ENCODE measurements around the gene TMX2.
"Not testable (repeated sequence)": the region's sequence is repeated elsewhere in the genome, so short reads cannot be mapped to it uniquely, and the experiment has no call there.

The TMX2 gene

DNA sequence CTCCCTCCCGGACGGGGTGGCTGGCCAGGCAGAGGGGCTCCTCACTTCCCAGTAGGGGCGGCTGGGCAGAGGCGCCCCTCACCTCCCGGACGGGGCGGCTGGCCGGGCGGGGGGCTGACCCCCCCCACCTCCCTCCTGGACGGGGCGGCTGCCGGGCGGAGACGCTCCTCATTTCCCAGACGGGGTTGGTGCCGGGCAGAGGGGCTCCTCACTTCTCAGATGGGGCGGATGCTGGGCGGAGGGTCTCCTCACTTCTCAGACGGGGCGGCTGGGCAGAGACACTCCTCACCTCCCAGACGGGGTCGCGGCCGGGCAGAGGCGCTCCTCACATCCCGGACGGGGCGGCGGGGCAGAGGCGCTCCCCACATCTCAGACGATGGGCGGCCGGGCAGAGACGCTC, 4.3 kb downstream of the TMX2 start:
- DNase-seq = not testable (repeated sequence)

DNA sequence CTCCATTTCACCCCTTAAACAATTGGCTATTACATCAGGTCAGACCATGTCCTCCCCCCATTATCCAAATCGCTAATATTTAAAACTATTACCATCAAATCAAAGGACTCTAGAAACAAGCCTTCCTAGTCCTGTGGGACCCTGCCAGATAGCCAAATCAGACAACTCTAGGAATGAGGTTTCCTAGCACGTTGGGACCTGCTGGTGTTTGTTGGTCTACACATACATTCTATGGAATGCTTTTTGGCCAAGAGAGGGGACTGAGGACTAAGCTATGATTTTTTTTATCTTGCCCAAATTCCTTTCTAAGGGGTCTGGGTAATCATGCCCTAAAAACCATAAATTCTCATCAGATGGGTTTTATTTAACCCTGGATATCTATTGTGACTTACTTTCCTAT, 14.8 kb downstream of the TMX2 start:
- no peak for DNase-seq

DNA sequence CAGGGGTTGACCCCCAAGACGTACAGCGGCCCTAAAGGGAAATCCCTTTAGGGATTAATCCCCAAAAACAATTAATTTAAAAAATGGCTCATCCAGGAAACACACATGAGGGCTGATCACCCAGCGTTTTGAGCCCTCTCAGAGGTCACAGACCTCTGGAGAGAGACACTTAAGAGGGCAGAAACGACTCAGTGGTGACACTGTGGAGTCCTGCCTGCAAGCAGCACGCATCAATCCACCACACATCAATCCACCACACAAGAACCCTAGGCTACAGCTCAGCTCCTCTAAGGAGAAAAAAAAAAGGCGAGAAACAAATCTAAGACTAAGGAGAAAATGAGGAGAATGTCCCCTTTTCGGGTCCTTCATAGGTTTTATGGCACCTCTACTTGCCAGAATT, 16.4 kb downstream of the TMX2 start:
- no peak for DNase-seq

DNA sequence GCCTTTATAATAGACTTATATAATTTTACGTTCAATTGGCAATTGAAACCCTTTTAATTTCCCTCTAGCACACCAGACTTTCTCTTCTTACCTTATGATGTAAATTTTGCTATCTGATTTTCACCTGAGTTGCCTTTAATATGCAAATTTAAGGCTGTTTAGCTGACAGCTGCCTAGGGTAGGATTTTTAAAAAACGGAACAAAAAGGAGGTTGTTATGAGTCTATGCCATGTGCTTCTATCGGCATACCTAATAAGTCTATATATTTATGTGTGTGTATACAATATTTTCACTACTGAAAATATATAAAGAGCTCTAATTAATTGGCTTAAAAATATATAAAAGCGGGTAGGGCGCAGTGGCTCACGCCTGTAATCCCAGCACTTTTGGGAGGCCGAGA, 17.1 kb downstream of the TMX2 start:
- DNase-seq = no peak

DNA sequence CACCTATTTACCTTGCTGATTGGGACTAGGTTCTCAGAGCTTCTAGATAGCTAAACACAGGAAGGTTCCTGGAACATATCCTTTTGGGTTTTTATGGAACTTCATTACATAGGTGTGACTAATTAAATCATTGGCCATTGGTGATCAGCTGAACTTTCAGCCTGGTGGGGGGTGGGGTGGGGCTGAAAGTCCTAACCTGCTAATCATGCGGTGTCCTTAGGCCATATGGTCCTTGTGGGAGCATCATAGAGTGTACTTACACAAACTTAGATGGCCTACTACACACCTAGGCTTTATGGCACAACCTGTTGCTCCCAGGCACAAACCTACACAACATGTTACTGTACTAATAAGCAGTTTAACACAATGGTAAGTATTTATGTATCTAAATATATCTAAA, 20.3 kb downstream of the TMX2 start:
- no peak for DNase-seq

DNA sequence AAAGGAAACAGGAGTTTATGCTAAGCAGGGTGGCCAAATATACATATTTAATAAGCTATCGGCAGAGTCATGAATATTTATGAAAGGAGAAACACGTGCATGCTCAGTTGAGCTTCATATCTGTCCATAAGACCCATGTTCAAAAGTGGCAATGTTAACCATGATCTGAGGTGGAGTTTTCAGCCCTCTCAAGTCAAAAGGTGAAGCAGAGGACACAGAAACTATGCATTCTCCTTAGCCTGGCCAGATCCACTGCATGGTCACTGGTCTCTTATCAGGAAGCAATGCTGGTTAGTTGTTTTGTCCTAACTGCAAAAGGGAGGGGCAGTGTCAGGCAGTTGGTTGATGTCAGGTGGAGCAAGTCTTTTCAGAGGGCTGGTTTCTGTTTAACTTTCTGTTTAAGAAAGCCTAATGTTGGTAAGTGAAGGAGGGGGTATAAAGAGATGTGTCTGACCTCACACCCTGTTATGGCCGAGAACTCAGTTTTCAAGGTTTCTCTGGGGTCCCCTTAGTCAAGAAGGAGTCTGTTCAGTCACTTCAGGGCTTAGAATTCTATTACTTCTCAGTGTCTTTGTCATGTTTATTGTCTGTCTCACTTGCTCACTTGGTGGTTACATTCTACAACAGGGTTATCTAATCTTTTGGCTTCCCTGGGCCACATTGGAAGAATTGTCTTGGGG, 23.4 kb downstream of the TMX2 start:
- DNase-seq = no peak

DNA sequence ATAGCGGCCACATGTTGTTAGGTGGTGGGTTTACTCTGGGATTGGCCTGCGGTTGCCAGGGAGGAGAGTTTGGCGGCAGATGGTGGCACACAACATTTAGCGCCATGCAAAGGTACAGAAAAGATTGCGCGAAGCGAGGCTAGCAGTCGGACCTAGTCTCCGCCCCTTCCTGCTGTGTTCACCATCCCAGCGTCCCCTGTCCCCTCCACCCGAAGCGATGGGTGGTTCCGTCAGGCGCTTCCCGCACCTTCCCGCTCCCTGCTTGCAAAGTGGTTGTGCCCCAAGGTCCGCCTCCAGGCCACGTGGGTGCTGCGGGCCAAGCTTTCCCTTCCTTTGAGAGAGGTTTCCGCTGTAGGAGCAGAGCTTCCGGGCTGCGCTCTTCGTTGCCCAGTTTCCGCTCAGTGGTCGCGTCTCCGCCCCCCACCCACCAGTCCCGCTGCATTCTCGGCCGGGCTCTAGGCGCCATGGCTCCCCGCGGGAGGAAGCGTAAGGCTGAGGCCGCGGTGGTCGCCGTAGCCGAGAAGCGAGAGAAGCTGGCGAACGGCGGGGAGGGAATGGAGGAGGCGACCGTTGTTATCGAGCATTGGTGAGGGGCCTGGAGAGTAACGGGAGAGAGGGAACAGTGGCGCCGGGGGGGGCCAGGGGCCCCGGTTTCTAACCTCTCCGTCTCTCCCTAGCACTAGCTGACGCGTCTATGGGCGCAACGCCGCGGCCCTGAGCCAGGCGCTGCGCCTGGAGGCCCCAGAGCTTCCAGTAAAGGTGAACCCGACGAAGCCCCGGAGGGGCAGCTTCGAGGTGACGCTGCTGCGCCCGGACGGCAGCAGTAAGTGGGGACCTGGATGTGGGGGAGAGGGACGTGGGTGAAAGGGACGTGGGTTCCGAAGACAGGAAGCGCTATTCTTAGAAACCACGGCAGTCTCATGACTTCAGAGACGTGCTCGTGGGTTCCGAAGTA, 29.0 kb downstream of the TMX2 start, which contains the start of gene SELENOH:
SELENOH (plus strand) TSS at position 360 of the 955 bp plus-strand sequence; CDS start at position 465, 105 bp downstream.
- DNase-seq = peak; percentile 98

DNA sequence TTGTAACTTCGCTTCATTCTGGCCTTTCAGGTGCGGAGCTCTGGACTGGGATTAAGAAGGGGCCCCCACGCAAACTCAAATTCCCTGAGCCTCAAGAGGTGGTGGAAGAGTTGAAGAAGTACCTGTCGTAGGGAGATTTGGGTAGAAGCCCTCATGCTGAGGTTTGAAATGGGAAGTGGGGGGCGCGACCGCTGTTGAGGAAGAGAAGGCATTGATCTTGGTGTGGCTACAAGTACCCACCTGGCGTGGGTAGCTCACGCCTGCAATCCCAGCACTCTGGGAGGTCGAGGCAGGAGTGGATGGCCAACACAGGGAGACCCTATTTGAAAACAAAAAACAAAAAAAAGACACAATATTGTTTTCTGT, 29.7 kb downstream of the TMX2 start:
- no peak for DNase-seq

DNA sequence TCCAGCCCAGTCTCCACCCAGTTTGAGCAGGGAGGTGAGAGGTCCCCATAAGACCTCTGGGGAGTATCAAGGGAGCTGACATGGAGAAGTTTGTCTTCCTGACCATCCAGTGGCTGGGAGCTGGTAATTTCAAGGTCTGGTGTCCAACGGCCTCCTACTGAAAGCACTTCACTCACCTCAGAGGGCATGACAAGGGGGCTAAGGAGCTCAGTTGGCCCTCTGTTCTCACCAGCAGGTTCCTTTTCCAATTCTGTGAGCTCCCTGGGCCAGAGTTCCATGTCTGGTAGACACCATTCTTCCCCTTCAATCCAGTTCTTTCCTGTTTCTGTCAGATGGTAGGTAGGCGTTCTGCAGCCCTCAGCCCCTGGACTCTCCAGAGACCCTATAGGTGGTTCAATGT, 32.0 kb downstream of the TMX2 start:
- no peak for DNase-seq

DNA sequence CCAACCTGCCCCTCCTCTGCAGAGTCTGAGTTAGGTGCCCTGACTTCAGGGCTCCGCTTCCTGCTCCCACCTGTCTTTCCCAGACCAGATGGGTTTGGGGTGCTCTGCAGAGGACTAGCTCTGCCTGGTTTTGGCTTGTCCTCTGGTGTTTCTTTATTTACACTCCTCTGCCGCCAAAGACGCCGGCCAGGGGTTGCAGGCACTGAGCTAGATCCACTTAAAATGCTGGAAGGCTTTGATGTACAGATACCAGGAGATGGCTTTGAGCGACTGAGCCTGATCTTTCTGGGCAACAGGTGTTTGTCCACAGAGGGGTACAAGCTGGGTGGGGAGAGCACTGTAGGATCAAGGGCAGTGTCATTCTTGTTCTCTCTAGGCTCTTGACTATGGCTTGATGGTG, 32.8 kb downstream of the TMX2 start:
- no peak for DNase-seq

DNA sequence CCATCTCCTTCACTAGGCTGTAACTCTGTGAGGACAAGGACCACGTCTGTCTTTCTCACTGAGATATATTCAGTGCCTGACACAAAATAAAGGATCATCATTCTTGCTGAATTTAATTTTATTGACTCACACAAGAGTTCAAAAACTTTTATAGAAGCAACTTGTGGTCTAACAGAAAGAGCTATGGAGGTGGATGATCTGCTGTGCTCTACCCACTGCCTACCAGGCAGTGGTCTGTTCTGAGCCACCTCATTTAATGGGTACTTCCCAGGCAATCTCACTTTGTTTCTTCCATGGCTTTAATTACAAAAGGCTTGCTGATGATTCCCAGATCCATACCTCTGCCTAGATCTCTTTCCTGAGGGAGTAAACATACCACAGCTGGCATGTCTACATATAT, 34.5 kb downstream of the TMX2 start:
- DNase-seq = no peak

DNA sequence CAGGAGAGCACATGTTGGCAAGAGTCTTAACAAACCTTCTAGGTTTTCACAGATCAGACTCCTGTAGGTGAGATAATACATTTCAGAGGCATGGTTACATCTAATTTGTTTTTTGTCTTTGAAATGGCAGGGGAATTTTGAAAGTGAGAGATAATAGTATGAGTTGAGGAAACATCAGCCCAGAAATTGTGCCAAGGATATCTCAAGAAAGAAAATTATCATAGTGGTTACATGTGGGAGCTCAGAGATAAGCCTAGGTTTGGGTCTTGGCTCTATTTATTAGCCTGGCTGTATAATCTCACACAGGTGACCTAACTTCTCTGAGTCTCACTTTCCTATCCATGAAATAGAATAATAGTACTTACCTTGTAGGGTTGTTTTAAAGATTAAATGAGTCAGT, 38.8 kb downstream of the TMX2 start:
- DNase-seq = no peak

DNA sequence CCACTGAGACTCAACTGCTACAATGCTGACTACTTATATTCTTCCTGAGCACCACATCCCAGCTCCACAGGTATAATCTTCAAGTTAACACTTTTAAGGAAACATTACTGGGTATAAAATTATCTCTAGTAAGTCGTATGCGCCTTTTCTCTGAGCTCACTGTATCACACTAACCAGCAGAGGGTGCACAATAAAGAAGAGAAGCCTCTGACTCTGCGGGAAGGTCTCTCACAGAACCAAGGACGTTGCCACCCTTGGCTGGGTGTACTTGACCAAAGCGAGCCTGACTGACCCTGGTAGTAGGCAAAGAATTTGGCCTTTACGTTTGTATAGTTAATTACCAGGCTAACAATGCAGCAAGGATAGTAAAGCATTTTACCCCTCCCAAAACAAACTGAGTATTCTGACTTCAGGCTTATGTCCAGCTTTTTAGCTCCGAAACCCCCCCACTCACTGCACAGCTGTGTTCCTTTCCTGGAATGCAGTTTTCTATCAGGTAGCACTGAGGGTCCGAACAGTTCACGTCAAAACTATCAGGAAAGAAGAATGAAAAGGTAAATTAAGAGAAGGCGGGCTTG, 39.4 kb downstream of the TMX2 start, which contains the start of gene BTBD18:
BTBD18 (minus strand) TSS at position 144 of the 578 bp plus-strand sequence. CDS start 631 bp downstream, outside the sequence.
- peak; percentile 22 for DNase-seq

DNA sequence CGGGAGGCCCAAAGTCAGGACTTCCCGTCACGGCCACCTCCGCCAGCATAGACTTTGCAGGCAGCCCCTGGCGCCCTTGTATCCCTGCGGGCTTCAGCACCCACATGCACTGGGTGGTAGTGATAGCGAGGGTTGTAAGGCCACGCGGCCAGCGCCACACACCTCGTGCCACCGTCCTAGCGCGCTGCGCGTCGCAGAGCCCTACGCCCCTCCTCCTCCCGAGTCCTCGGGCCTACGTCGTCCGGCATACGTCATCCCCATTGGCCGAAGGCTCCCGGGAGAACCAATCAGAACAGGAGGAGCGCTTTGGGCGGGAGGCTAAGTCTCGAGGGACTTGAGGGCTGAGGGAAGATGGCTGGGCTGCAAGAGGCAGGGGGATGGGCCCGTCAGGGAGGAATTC, 40.6 kb downstream of the TMX2 start:
- no peak for DNase-seq

DNA sequence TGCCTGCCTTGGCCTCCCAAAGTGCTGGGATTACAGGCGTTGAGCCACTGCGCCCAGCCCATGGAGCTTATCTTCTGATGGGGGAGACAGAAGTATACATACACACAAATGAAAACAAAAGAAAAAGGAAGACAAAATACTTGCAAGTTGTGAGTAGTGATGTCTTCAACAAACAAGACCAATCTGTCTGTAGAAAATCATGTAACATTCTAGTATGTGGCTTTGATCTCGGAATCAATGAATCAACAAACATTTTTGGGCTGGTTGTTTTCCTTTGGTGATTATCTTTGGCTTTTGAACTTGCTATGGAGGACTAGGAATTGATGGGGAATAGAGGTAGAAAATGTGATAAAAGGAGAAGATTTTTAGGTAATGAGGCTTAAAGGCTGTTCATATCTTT, 45.8 kb downstream of the TMX2 start:
- no peak for DNase-seq

DNA sequence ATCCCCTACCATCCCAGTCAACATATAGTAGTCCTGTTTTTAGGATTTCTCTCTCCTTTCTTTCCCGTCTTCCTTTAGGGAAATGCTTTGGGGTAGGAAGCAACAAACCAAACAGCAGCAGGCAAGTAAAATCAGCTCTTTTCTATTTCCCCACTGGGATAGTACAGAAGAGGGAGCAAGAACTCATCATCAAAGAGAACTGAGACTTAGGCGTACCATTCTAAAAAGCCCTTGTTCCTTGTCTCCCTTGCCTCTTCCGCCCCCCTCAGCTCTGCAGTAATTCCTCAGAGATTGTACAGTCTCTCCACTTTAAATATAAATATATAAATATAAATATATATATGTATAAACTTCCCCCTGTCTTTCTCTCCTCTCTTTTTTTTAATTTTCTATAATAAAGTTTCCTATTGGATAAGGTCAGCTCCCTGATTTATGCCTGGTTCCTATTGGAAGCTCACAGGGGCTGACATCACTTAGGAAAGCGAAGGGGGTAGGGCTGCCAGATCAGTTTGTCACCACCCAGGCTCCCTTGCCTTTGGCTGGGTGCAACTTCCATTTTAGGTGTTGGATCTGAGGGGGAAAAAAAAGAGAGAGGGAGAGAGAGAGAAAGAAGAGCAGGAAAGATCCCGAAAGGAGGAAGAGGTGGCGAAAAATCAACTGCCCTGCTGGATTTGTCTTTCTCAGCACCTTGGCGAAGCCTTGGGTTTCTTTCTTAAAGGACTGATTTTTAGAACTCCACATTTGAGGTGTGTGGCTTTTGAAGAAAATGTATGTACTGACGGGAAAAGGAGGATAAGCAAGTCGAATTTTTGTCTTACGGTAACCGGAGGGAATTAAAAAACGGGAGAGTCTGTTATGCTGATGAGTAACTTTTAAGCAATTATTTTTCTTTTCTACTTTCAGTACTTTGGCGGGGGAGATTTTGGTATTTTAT, 49.2 kb downstream of the TMX2 start, which contains the start of gene CTNND1:
CTNND1 (plus strand) TSS at position 502 of the 934 bp plus-strand sequence. CDS start 29,677 bp downstream, outside the sequence.
- DNase-seq = no peak

DNA sequence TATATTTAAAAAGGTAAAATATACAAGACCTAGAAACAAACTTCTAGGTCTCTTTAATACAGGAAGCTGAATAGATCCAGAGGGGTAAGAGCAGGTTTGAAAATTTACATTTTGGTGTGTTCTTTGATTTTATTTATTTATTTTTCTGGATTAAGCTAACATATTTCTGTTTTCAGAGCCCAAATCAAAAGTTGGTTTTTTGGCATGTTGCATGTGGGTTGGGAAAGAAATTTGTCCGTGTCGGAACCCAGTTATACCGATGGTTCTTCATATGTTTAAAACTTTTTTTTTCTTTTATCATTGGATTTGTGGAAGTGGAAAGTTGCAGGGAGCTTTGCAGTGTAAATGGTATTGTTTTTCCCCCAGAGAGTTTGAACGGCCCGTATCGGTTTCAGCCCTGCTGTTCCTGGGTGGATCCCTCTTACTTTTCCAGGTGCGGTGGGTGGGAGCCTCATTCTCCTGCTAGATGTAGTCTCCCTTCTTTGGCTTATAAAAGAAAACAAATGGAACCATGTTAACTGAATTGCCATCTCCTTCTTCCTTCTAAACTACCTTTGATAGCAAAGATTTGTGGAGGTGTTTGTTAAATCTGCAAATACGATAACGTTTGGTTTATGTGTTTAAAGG, 50.0 kb downstream of the TMX2 start:
- DNase-seq = no peak

DNA sequence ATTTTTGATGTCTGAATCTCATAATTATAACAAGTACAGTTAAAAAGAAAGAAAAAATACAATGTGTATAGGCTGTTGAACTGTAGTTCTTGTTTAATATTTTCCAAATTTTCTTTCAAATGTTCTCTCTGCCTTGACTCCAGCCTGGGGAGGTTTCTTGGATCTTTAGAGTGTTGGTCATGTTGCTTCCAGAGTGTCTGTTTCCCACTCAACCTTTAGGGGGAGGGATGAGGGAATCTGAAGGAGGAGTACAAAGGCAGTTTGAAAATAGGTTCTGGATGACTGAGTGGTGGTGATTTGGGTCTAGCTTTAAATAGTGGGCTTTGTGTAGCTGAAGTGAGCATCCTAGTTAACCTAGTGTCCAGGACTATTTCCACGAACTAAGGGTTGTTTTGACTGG, 51.2 kb downstream of the TMX2 start:
- no peak for DNase-seq

DNA sequence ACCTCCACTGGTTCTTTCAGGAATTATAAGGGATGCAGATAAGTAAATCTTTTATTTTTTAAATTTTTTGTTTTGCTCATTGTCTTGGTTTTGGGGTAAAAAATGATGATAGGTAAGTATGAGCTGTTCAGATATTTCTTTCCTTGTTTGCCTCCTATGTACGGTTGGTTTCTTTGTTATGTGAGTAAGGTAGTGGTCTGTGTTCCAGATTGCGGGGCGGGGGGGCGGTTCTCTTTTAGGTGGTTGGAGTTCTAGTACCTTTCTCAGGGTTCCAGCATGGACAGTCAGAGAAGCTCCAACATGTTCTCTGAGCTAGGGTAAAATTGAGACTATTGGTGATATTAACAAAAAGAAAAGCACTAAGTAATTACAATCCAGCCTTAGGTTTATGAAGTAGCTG, 51.6 kb downstream of the TMX2 start:
- no peak for DNase-seq

DNA sequence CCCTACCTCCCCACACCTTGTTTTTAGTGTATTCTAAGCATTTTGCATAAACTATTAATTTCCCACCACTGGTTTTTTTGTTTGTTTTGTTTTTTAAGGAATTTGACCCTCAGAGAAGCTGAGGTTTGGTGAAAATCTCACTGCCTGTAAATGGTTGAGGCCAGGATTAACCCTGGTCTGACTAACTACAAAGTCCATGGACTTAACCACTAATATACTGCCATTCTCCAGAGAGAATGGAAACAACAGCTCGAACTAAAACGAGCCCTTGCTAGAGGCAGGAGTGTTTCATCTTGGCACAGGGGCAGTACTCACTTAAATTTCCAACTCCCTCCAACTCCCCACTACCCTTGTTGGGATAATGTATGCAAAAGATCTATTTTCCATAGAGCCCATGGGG, 52.2 kb downstream of the TMX2 start:
- DNase-seq = no peak

DNA sequence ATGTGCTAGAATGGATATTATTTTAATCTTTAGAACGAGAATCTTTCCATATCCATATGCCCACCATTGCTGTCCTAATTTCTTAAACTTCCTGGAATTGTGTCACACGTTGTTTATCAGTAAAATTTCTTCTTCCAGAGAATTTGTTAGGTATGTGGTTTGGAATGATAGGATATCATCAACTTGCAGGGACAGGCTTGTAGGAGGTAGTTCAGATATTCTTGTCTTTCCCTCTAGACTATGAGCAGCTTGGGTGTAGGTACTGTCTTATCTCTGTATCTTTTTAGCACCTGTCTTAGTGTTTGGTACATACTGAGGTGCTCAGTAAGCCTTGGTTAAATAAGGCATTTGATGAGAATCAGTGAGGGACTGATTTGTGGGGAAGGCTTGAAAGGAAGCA, 52.6 kb downstream of the TMX2 start:
- no peak for DNase-seq

DNA sequence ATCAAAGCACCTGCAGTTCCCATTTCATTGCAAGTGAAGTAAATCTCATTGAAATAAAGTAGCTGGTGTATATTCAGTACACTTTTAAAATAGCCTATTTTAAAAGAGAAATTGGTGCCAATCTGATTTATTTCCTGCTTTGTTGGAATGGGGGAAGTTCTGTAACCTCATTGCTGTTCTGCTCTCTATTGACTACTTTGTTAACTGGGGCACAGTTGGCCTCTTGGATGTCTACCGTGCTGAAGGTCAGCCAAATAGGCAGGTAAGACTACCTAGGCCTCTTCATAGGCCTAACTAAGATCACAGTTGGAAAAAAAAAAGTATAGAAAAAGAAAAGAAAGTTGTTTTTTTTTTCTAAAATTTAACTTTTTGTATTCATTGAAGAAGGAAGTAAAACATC, 58.4 kb downstream of the TMX2 start:
- no peak for DNase-seq
